ENCODE measurements around the gene POU1F1.

DNA sequence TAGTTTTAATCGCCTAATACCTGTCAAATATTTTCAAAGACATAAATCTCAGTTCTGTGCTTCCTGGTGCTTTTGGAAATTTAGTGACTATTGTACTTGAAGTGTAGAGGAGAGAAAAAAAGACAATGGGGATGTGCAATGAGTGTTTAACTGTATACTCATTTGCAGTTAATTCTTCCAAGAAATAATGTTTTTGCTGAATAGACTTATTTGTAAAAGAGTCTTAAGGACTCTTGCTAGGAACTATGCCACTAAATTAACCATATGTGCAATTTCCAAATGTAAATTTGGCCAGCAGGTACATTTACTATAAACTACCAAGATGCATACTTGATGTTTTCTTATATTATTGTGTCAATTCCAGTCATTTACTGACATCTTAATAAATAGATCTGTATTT is 47.3 kb downstream of the POU1F1 start:
- TF ChIP-seq POLR2AphosphoS5 (IDR thresholded peaks at IDR 0.05) (no peak), POLR2A (IDR thresholded peaks at IDR 0.05) (no peak)
- TF ChIP-seq, protein P1, sequence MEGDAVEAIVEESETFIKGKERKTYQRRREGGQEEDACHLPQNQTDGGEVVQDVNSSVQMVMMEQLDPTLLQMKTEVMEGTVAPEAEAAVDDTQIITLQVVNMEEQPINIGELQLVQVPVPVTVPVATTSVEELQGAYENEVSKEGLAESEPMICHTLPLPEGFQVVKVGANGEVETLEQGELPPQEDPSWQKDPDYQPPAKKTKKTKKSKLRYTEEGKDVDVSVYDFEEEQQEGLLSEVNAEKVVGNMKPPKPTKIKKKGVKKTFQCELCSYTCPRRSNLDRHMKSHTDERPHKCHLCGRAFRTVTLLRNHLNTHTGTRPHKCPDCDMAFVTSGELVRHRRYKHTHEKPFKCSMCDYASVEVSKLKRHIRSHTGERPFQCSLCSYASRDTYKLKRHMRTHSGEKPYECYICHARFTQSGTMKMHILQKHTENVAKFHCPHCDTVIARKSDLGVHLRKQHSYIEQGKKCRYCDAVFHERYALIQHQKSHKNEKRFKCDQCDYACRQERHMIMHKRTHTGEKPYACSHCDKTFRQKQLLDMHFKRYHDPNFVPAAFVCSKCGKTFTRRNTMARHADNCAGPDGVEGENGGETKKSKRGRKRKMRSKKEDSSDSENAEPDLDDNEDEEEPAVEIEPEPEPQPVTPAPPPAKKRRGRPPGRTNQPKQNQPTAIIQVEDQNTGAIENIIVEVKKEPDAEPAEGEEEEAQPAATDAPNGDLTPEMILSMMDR (IDR thresholded peaks at IDR 0.05): no peak

All from upper lobe of left lung (tissue), 4 donors.